Neural cell (in vitro differentiated cells): ENCODE data around the gene SLC13A2. TPM values are rescaled to one million over a fixed set of nuclear protein-coding genes. Genes with fewer than 3 reads are reported as not detected.
"Not testable (repeated sequence)": the region's sequence is repeated elsewhere in the genome, so short reads cannot be mapped to it uniquely, and the experiment has no call there.

Experiments used
- H2AFZ ChIP-seq: fragments of 200-600, 300-800 bp; sonication (generic), shearing (Covaris generic); 2 replicates; pipeline ENCODE4 v1.6.0; 2014; ENCODE audit warnings: low read depth, mild to moderate bottlenecking, antibody characterized with exemption, low read length, moderate library complexity
- H3F3A ChIP-seq: fragments of 200-600 bp; shearing (Covaris generic); 2 replicates; pipeline ENCODE4 v1.6.1; 2016; ENCODE audit warnings: mild to moderate bottlenecking, moderate library complexity, mixed read lengths, antibody characterized with exemption, low read length; ENCODE audit not compliant: insufficient read depth, poor library complexity, severe bottlenecking
- H3K27ac ChIP-seq: fragments of 200-600, 300-800 bp; sonication (generic), shearing (Covaris generic); 2 replicates; pipeline ENCODE4 v1.5.1; 2014; ENCODE audit warnings: mild to moderate bottlenecking, low read length, moderate library complexity
- H3K27me3 ChIP-seq: fragments of 300-800, 200-600 bp; sonication (generic), shearing (Covaris generic); 2 replicates; pipeline ENCODE4 v1.6.0; 2014; ENCODE audit warnings: mild to moderate bottlenecking, low read depth, low read length, moderate library complexity; ENCODE audit not compliant: insufficient read depth
- H3K36me3 ChIP-seq: fragments of 300-800, 200-600 bp; sonication (generic), shearing (Covaris generic); 2 replicates; pipeline ENCODE4 v1.5.1; 2014; ENCODE audit warnings: mild to moderate bottlenecking, antibody characterized with exemption, low read length, moderate library complexity; ENCODE audit not compliant: insufficient read depth
- H3K4me2 ChIP-seq: fragments of 300-800, 200-600 bp; sonication (generic), shearing (Covaris generic); 2 replicates; pipeline ENCODE4 v1.6.0; 2014; ENCODE audit warnings: mild to moderate bottlenecking, low read length
- H3K4me3 ChIP-seq: fragments of 300-800, 200-600 bp; sonication (generic), shearing (Covaris generic); 2 replicates; pipeline ENCODE4 v1.5.1; 2014; ENCODE audit warnings: mild to moderate bottlenecking, low read length, moderate library complexity
- H3K79me2 ChIP-seq: fragments of 200-600 bp; shearing (Covaris generic); replicated peaks from 2 replicates; pipeline ENCODE4 v1.6.0; 2014; ENCODE audit warnings: mild to moderate bottlenecking, low read length, moderate library complexity; ENCODE audit not compliant: insufficient read depth
- H3K9ac ChIP-seq: fragments of 300-800, 200-600 bp; sonication (generic), shearing (Covaris generic); 2 replicates; pipeline ENCODE4 v1.6.1; 2016; ENCODE audit warnings: mild to moderate bottlenecking, low read length, mixed read lengths
- H3K9me2 ChIP-seq: fragments of 200-600 bp; shearing (Covaris generic); 2 replicates; pipeline ENCODE4 v1.6.1; 2016; ENCODE audit warnings: mild to moderate bottlenecking, low read length, mixed read lengths; ENCODE audit not compliant: insufficient read depth
- H3K9me3 ChIP-seq: fragments of 200-600, 300-800 bp; sonication (generic), shearing (Covaris generic); 2 replicates; pipeline ENCODE4 v1.6.1; 2016; ENCODE audit warnings: mild to moderate bottlenecking, mixed run types, low read length, moderate library complexity, mixed read lengths
- H4K20me1 ChIP-seq: fragments of 200-600 bp; shearing (Covaris generic); 2 replicates; pipeline ENCODE4 v1.6.1; 2016; ENCODE audit warnings: mild to moderate bottlenecking, mixed run types; ENCODE audit not compliant: insufficient read depth
- EP300 ChIP-seq: fragments of 450-650 bp; conservative IDR thresholded peaks from 2 replicates; pipeline ENCODE4 v1.6.1; 2014; ENCODE audit warnings: antibody characterized with exemption, mild to moderate bottlenecking, moderate library complexity; ENCODE audit not compliant: poor library complexity, severe bottlenecking
- EZH2 ChIP-seq: fragments of 200-600, 300-800 bp; shearing (Covaris generic), sonication (generic); IDR thresholded peaks from 2 replicates; pipeline ENCODE4 v1.6.1; 2014; ENCODE audit warnings: antibody characterized with exemption, low read length, borderline replicate concordance, mild to moderate bottlenecking; ENCODE audit not compliant: insufficient read depth, poor library complexity, severe bottlenecking
- MXI1 ChIP-seq: fragments of 450-650 bp; conservative IDR thresholded peaks from 2 replicates; pipeline ENCODE4 v1.6.1; 2014; ENCODE audit warnings: antibody characterized with exemption, mild to moderate bottlenecking; ENCODE audit not compliant: poor library complexity, severe bottlenecking
- POLR2AphosphoS5 ChIP-seq: IDR thresholded peaks from 2 replicates; pipeline ENCODE4 v1.6.1; 2012
- RAD21 ChIP-seq: fragments of 450-650 bp; conservative IDR thresholded peaks from 2 replicates; pipeline ENCODE4 v1.6.1; 2014; ENCODE audit warnings: antibody characterized with exemption, mild to moderate bottlenecking, moderate library complexity
- SMC3 ChIP-seq: fragments of 450-650 bp; conservative IDR thresholded peaks from 2 replicates; pipeline ENCODE4 v1.6.1; 2014; ENCODE audit warnings: antibody characterized with exemption, mild to moderate bottlenecking, moderate library complexity; ENCODE audit not compliant: poor library complexity
- TAF1 ChIP-seq: IDR thresholded peaks from 2 replicates; pipeline ENCODE4 v1.6.1; 2012; ENCODE audit warnings: low read depth
- polyA plus RNA-seq: library from polyadenylated mRNA; depleted of rRNA; stranded (reverse); fragments of >200 nt; gene quantifications from 2 replicates; pipeline ENCODE4 v1.2.3, GENCODE V29; 2014
- TF ChIP-seq, protein P1 (sequence below): IDR thresholded peaks from 2 replicates; pipeline ENCODE4 v1.6.1; 2012; ENCODE audit warnings: borderline replicate concordance
- TF ChIP-seq, protein P2 (sequence below): fragments of 450-650 bp; IDR thresholded peaks from 2 replicates; pipeline ENCODE4 v1.5.1; 2014; ENCODE audit warnings: antibody characterized with exemption, mild to moderate bottlenecking, moderate library complexity; ENCODE audit not compliant: poor library complexity, severe bottlenecking

SLC13A2 gene
- polyA plus RNA-seq, 1 donor from 2014 or later = not detected

DNA sequence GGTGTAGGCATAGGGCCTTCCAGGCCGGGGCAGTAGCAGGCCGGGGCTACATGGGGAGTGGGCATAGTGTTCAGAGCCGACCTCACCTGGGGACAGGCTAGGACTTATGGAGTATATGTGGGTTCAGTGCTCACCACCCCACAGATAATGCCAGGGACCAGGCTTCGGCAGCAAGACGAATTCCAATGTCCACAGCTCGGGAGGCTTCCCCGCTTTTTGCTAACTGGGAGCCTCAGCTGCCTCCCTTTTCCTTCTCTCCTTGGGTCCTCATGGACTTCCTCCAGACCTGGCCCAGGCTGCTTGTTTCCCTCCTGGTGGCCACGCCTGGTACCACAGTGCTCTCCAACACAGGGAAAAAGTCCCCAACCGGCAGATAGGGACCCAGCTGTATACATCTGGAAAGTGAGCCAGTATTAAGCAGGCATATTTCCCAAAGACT is 47.3 kb upstream of the SLC13A2 start:
- Histone ChIP-seq H3K9me2 (no peaks in the 10 kb centered on the region), H4K20me1 (no peaks in the 10 kb centered on the region), H3K9me3 (no peaks in the 10 kb centered on the region), H3K27ac (no peak overlapping the region), H3K79me2 (no peaks in the 10 kb centered on the region), H3K27me3 (no peaks in the 10 kb centered on the region), H3K4me2 (no peak overlapping the region), H2AFZ (no peak overlapping the region), H3K4me3 (no peak overlapping the region), H3K9ac (no peak overlapping the region), H3F3A (no peaks in the 10 kb centered on the region), H3K36me3 (no peaks in the 10 kb centered on the region)
- no peak for TF ChIP-seq POLR2AphosphoS5
- no peak for TF ChIP-seq MXI1
- no peak for TF ChIP-seq TAF1
- TF ChIP-seq, protein P1, sequence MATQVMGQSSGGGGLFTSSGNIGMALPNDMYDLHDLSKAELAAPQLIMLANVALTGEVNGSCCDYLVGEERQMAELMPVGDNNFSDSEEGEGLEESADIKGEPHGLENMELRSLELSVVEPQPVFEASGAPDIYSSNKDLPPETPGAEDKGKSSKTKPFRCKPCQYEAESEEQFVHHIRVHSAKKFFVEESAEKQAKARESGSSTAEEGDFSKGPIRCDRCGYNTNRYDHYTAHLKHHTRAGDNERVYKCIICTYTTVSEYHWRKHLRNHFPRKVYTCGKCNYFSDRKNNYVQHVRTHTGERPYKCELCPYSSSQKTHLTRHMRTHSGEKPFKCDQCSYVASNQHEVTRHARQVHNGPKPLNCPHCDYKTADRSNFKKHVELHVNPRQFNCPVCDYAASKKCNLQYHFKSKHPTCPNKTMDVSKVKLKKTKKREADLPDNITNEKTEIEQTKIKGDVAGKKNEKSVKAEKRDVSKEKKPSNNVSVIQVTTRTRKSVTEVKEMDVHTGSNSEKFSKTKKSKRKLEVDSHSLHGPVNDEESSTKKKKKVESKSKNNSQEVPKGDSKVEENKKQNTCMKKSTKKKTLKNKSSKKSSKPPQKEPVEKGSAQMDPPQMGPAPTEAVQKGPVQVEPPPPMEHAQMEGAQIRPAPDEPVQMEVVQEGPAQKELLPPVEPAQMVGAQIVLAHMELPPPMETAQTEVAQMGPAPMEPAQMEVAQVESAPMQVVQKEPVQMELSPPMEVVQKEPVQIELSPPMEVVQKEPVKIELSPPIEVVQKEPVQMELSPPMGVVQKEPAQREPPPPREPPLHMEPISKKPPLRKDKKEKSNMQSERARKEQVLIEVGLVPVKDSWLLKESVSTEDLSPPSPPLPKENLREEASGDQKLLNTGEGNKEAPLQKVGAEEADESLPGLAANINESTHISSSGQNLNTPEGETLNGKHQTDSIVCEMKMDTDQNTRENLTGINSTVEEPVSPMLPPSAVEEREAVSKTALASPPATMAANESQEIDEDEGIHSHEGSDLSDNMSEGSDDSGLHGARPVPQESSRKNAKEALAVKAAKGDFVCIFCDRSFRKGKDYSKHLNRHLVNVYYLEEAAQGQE = no peak
- TF ChIP-seq RAD21 = no peak
- TF ChIP-seq, protein P2, sequence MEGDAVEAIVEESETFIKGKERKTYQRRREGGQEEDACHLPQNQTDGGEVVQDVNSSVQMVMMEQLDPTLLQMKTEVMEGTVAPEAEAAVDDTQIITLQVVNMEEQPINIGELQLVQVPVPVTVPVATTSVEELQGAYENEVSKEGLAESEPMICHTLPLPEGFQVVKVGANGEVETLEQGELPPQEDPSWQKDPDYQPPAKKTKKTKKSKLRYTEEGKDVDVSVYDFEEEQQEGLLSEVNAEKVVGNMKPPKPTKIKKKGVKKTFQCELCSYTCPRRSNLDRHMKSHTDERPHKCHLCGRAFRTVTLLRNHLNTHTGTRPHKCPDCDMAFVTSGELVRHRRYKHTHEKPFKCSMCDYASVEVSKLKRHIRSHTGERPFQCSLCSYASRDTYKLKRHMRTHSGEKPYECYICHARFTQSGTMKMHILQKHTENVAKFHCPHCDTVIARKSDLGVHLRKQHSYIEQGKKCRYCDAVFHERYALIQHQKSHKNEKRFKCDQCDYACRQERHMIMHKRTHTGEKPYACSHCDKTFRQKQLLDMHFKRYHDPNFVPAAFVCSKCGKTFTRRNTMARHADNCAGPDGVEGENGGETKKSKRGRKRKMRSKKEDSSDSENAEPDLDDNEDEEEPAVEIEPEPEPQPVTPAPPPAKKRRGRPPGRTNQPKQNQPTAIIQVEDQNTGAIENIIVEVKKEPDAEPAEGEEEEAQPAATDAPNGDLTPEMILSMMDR = no peak
- no peak for TF ChIP-seq SMC3
- no peak for TF ChIP-seq EZH2
- no peak for TF ChIP-seq EP300

DNA sequence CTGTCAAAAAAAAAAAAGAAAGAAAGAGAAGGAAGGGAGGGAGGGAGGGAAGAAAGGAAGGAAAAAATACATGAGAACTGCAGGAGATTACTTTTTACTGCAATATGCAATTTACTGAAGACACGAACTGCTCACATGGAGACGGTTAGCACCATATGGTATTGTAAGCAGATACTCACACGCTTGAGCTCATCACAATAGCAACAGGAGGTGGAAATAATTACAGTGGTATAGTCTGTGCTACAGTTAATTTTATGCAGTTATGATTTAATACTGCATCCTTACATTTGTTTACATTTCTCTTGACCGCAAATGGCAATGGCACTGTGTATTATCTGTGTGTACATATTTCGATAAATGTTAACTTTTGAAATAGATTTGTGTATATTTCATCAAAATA is 46.1 kb upstream of the SLC13A2 start:
- no peaks in the 10 kb centered on the region for H3K9me2 ChIP-seq
- no peak overlapping the region for H3K9ac ChIP-seq
- no peaks in the 10 kb centered on the region for H3K36me3 ChIP-seq
- no peaks in the 10 kb centered on the region for H3K9me3 ChIP-seq
- H4K20me1 ChIP-seq = no peaks in the 10 kb centered on the region
- H3F3A ChIP-seq = no peaks in the 10 kb centered on the region
- no peak overlapping the region for H3K4me3 ChIP-seq
- H2AFZ ChIP-seq = no peak overlapping the region
- no peak overlapping the region for H3K27ac ChIP-seq
- H3K27me3 ChIP-seq = no peaks in the 10 kb centered on the region
- TF ChIP-seq MXI1 = no peak
- TF ChIP-seq POLR2AphosphoS5 = no peak
- no peak for TF ChIP-seq EP300
- no peak for TF ChIP-seq EZH2
- no peak for TF ChIP-seq TAF1
- TF ChIP-seq, protein P2 = no peak
- no peak overlapping the region for H3K4me2 ChIP-seq
- H3K79me2 ChIP-seq = no peaks in the 10 kb centered on the region

DNA sequence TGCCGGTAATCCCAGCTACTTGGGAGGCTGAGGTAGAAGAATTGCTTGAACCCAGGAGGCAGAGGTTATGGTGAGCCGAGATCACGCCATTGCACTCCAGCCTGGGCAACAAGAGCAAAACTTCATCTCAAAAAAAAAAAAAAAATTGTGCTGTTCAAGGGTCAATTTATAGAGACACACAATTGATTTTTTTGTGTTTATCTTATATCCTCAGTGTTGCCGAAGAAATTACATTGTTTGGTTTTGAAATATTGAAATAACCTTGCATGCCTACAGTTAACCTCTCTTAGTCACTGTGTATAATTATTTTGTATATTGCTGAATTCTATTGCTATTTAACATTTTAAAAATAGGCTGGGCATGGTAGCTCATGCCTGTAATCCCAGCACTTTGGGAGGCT is 45.5 kb upstream of the SLC13A2 start:
- H2AFZ ChIP-seq, H3K36me3 ChIP-seq, H3K79me2 ChIP-seq, H3F3A ChIP-seq, H3K9me3 ChIP-seq, H3K9me2 ChIP-seq, H3K27ac ChIP-seq, H3K27me3 ChIP-seq, H3K4me3 ChIP-seq, H3K9ac ChIP-seq, H4K20me1 ChIP-seq, H3K4me2 ChIP-seq: not testable (repeated sequence)
